ENCODE data around the gene ARHGAP21. TPM values are rescaled to one million over a fixed set of nuclear protein-coding genes. Genes with fewer than 3 reads are reported as not detected.

The ARHGAP21 gene
- total RNA-seq, 4 donors from 2014 or later, result 25.9 to 43.4 (median 34.3) TPM

- no peak overlapping the region for H3K27ac ChIP-seq
- DNase-seq (ENCODE audit: low spot score in 2 of 2), result no peak
- no peaks in the 10 kb centered on the region for H3K4me1 ChIP-seq
- TF ChIP-seq CTCF (IDR thresholded peaks at IDR 0.05) (no peak), EP300 (IDR thresholded peaks at IDR 0.05) (no peak), POLR2A (IDR thresholded peaks at IDR 0.05) (no peak), POLR2AphosphoS5 (IDR thresholded peaks at IDR 0.05) (no peak)
- H3K4me3 ChIP-seq, result no peak overlapping the region
- 90% methylated on average over 10 of the region's 10 CpGs for WGBS
- no peaks in the 10 kb centered on the region for H3K9me3 ChIP-seq
- H3K27me3 ChIP-seq, result no peaks in the 10 kb centered on the region
- peaks cover 45% of the 10 kb centered on the region for H3K36me3 ChIP-seq
Measured at GRCh38 chr10:24544776-24545175, 178.9 kb downstream of the ARHGAP21 start.

DNA sequence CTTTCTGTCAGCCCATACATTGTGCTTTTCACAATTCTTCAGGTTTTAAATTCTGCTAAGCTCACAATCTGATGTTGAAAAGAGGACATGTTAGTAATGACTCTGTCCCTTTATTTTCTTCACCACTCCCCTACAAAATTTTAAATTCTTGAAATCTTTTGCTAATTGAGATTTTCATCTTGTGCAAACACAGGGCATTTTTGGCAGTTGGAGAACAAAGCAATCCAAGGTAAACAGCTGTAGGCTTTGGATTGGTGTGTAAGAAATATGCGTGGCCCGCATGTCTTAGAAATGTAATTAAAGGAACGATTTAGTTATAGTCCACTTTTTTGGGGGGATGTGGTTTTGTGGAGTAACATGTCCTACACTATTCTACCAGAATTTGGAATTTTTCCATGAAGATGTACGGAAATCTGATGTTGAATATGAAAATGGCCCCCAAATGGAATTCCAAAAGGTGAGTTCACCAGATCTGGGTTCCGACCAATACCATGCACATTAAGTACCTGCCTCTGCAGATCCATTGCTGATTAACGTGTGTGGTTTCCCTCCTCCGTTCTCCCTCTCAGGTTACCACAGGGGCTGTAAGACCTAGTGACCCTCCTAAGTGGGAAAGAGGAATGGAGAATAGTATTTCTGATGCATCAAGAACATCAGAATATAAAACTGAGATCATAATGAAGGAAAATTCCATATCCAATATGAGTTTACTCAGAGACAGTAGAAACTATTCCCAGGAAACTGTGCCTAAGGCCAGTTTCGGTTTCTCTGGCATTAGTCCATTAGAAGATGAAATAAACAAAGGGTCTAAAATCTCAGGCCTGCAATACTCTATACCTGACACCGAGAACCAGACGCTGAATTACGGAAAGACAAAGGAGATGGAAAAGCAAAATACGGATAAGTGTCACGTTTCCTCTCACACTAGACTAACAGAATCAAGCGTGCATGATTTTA is 181.1 kb downstream of the ARHGAP21 start:
- no peaks in the 10 kb centered on the region for H3K9me3 ChIP-seq
- H3K36me3 ChIP-seq, result peaks cover 58% of the 10 kb centered on the region
- no peak for DNase-seq (ENCODE audit: low spot score in 2 of 2)
- no peak overlapping the region for H3K27ac ChIP-seq
- no peak overlapping the region for H3K4me3 ChIP-seq
- H3K27me3 ChIP-seq, result no peaks in the 10 kb centered on the region
- WGBS, result 89% methylated on average over 14 of the region's 14 CpGs
- H3K4me1 ChIP-seq, result no peaks in the 10 kb centered on the region
- no peak for TF ChIP-seq POLR2AphosphoS5 (IDR thresholded peaks at IDR 0.05)
- TF ChIP-seq POLR2A (IDR thresholded peaks at IDR 0.05), result no peak
- TF ChIP-seq EP300 (IDR thresholded peaks at IDR 0.05), result no peak
- TF ChIP-seq CTCF (IDR thresholded peaks at IDR 0.05), result no peak

GRCh38 chr10:24541239-24541753 is 182.4 kb downstream of the ARHGAP21 start:
- TF ChIP-seq POLR2AphosphoS5 (IDR thresholded peaks at IDR 0.05) (no peak), CTCF (IDR thresholded peaks at IDR 0.05) (no peak), EP300 (IDR thresholded peaks at IDR 0.05) (no peak), POLR2A (IDR thresholded peaks at IDR 0.05) (no peak)
- Histone ChIP-seq H3K36me3 (peaks cover 71% of the 10 kb centered on the region), H3K27me3 (no peaks in the 10 kb centered on the region), H3K27ac (peak overlapping the region; percentile 11), H3K9me3 (no peaks in the 10 kb centered on the region), H3K4me1 (no peaks in the 10 kb centered on the region), H3K4me3 (no peak overlapping the region)
- WGBS, result 78% methylated on average over 9 of the region's 9 CpGs
- no peak for DNase-seq (ENCODE audit: low spot score in 2 of 2)

DNA sequence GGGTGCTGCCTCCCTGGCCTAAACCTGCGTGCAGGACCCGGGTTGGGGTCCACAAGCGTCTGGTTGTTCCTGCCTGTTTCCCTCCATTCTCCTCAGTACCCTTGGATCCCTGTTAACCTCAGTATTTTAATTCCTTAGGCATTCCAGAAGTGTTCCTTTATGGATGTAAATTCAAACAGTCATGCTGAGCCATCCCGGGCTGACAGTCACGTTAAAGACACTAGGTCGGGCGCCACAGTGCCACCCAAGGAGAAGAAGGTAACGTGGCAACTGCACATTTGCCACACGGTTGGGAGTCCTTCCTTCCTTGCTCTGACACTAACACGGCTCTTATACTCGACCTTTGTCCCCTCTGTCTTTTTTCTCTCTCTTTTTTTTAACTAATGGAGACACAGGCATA is 187.1 kb downstream of the ARHGAP21 start:
- DNase-seq (ENCODE audit: low spot score in 2 of 2), result no peak
- no peaks in the 10 kb centered on the region for H3K9me3 ChIP-seq
- WGBS, result 87% methylated on average over 11 of the region's 11 CpGs
- H3K27me3 ChIP-seq, result no peaks in the 10 kb centered on the region
- TF ChIP-seq POLR2AphosphoS5 (IDR thresholded peaks at IDR 0.05), result no peak
- no peak for TF ChIP-seq CTCF (IDR thresholded peaks at IDR 0.05)
- TF ChIP-seq EP300 (IDR thresholded peaks at IDR 0.05), result no peak
- no peak for TF ChIP-seq POLR2A (IDR thresholded peaks at IDR 0.05)
- H3K36me3 ChIP-seq, result peaks cover 85% of the 10 kb centered on the region
- H3K4me1 ChIP-seq, result no peaks in the 10 kb centered on the region
- no peak overlapping the region for H3K4me3 ChIP-seq
- H3K27ac ChIP-seq, result no peak overlapping the region

GRCh38 chr10:24533981-24534380 is 189.7 kb downstream of the ARHGAP21 start:
- Histone ChIP-seq H3K36me3 (peaks cover 93% of the 10 kb centered on the region), H3K4me3 (no peak overlapping the region)
- 87% methylated on average over 4 of the region's 4 CpGs for WGBS

More at GRCh38 chr10:24533981-24534380, 189.7 kb downstream of the ARHGAP21 start:
- Histone ChIP-seq H3K4me1 (no peaks in the 10 kb centered on the region), H3K9me3 (no peaks in the 10 kb centered on the region), H3K27ac (no peak overlapping the region), H3K27me3 (no peaks in the 10 kb centered on the region)
- no peak for DNase-seq (ENCODE audit: low spot score in 2 of 2)
- TF ChIP-seq POLR2AphosphoS5 (IDR thresholded peaks at IDR 0.05) (no peak), EP300 (IDR thresholded peaks at IDR 0.05) (no peak), POLR2A (IDR thresholded peaks at IDR 0.05) (no peak), CTCF (IDR thresholded peaks at IDR 0.05) (no peak)
